SK-N-MC (cell line): ENCODE data around the gene CNPPD1.

Experiments
- EZH2 ChIP-seq: fragments of 200-600 bp; sonication (generic); IDR thresholded peaks from one replicate; pipeline ENCODE4 v1.6.1; 2017; ENCODE audit warnings: antibody characterized with exemption
- POLR2AphosphoS5 ChIP-seq: IDR thresholded peaks from 2 replicates; pipeline ENCODE4 v1.6.1; 2012; ENCODE audit warnings: mild to moderate bottlenecking, low read depth, low read length, borderline replicate concordance

DNA sequence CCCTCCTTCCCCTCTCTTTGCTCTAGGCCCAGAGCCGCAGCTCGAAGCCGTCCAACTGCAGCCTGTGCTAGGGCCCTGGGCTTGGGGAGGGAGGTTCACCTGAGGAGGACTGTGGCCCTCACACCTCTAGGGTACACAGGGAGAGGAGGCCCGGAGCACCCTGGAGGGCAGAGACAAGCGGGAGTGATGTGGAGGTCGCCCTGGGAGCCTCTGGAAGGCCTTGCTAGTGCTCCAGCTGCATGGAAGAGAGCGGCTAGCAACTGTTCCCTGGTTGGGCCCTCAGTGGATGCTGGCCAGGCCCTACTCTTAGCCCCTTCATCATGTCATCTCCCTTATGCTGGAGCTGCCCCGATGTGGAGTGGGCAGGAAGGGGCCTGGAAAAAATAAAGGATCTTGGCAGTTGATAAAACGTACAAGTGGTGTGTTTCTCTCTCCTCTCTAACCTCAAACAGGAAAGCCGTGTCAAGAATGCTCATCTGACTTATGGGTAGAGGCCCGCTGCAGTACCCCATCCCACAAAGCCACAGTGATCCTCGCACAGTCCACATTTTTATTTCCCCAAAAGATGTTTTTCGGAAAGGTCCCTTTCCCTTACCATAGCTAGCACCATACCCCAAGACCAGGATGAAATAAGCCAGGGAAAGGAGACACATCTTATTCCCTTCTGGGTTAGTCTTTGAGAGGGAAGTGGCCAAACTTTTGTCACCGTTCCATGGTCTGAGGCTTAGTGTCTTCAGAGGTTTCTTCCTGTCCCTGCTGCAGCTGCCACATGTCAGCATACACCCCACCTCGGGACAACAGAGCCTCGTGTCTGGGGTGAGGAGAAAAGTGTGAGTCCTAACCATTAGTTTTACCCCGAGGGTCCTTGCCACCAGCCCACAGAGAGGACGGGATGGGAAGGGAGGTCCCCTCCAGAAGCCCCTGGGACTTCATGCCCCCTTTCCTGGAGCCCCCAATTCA lies 32.8 kb upstream of the CNPPD1 start:
- no peak for TF ChIP-seq EZH2
- peak; percentile 36; the same call in 1 of the 2 replicates for TF ChIP-seq POLR2AphosphoS5
